COLO829 (cell line): Measurements from ENCODE around the gene GPATCH3.
"Not testable (repeated sequence)": the region's sequence is repeated elsewhere in the genome, so short reads cannot be mapped to it uniquely, and the experiment has no call there.

Source experiments
- DNase-seq: peaks from one replicate; pipeline ENCODE4 v3.0.0; 2012; ENCODE audit warnings: low spot score

The GPATCH3 gene

DNA sequence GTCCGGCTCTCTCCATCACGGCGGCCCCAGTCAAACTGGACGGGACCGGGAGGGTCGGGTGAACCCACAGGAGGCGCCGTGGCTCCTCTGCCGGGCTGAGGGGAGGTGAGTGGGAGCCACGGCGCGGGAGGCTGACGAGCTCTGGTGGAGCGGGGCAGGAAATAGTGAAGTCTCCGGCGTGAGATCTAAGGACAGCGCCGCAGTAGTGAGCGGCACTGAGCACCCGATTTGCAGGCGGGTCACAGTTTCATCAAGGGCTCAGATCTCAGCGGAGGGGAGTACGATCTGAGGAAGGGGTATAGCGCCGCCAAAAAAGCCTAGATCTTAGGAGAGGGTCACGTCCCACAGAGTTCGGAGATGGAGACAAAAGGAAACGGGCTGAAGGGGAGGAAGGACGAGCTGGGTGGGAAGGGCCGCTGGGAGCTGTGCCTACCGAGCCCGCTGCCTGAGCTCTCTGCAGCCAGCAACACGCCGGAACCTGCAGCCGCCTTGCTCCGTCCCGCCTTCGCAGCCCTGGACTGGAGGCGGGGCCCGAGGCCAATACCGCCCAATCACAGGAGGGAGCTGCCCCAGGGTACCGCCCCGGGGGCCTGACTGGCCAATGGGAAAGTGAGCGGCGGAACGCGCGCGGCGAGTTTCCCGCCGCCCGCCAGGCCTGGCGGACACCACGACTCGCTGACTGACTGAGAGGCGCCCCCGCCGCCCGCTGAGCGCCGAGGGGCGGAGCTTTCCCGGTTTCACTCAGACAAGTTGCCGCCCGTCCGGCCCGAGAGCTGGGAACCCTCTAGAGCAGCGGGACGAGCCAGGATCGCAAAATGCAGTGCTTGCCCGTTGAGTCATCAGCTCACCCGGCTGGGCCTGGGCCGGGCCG, 35.4 kb downstream of the GPATCH3 start:
- DNase-seq: peak; percentile 67

DNA sequence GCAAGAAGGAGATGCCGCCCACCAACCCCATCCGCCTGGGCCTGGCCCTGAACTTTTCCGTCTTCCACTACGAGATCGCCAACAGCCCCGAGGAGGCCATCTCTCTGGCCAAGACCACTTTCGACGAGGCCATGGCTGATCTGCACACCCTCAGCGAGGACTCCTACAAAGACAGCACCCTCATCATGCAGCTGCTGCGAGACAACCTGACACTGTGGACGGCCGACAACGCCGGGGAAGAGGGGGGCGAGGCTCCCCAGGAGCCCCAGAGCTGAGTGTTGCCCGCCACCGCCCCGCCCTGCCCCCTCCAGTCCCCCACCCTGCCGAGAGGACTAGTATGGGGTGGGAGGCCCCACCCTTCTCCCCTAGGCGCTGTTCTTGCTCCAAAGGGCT, 36.6 kb downstream of the GPATCH3 start:
- DNase-seq: no peak

DNA sequence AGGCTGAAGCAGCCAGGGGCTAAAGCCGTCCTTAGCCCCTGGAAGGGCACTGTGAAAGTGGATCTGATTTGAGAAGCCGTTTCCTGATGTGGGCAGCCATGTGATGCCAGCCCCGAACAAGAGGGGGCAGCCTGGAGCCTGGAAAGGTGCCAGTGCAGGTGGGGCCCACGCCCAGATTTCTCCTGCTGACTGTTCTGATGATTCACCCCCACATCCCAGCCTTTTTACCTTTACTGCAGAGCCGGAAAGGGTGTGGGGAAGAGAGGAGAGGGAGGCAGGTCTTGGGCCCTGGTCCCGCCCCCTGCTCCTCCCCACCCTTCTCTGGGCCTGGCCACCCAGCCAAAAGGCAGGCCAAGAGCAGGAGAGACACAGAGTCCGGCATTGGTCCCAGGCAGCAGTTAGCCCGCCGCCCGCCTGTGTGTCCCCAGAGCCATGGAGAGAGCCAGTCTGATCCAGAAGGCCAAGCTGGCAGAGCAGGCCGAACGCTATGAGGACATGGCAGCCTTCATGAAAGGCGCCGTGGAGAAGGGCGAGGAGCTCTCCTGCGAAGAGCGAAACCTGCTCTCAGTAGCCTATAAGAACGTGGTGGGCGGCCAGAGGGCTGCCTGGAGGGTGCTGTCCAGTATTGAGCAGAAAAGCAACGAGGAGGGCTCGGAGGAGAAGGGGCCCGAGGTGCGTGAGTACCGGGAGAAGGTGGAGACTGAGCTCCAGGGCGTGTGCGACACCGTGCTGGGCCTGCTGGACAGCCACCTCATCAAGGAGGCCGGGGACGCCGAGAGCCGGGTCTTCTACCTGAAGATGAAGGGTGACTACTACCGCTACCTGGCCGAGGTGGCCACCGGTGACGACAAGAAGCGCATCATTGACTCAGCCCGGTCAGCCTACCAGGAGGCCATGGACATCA, 37.2 kb downstream of the GPATCH3 start, which contains the start of gene SFN:
Gene SFN (plus strand): TSS at position 369 of the 904 bp plus-strand sequence. CDS start 64 bp downstream, at position 433.
- DNase-seq: no peak

DNA sequence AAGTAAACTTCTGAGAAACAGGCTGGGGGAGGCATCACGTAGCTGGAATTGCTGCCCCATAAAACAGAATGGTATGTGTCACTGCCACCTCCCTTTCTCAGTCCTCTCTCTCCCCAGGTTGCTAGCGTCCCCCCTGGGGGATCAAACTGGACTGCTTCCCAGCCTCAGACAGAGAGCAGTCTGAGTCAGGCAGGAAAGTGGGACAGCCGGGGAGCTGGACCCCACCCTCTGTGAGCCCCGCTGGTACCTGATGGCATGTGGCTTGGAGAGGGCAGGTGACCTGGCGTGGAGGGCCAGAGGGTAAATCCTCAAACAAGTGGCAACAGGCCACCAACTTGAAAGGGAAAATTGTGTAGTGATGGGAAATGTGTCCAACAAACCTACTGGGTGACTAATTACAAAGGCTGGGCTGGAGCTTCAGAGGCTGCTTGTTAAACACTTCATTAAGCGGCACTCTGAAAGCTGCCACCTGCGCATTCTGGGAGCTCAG, 38.3 kb downstream of the GPATCH3 start:
- no peak for DNase-seq

GRCh38 chr1:26861286-26861701, 39.0 kb downstream of the GPATCH3 start:
- no peak for DNase-seq

DNA sequence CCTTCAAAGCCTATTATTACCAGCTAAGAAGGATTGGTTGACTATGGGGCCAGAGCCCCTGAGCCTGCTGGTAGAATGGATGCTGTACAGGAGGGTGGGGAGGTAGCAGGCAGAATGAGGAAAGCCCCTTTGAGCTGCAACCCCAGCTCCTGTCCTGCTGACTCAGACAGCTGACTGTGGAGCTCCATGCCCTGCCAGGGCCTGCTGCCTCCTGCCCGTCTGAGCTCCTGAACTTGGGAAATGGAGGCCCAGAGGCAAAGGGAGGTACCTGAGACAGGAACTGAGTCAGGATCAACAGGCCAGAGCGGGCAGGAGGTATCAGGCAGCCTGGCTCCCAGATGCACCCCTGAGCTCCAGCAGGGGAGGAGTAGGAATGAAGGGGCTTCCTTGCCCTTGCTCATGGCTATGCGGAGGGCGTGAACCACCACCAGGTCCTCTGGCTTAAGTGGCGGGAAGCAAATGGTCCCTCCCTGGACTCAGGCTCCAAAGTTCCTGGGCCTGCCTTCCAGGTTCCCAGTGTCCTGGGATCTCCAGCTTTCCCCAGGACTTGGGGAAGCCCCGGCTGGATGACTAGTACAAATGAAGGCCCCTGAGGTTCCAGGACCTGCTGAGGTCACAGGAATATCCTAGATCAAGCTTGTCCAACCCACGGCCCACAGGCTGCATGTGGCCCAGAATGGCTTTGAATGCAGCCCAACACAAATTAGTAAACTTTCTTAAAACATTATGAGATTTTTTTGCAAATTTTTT, 41.2 kb downstream of the GPATCH3 start:
- DNase-seq: no peak

- no peak for DNase-seq
These were observed 42.1 kb downstream of the GPATCH3 start for GRCh38 chr1:26858160-26858559.

DNA sequence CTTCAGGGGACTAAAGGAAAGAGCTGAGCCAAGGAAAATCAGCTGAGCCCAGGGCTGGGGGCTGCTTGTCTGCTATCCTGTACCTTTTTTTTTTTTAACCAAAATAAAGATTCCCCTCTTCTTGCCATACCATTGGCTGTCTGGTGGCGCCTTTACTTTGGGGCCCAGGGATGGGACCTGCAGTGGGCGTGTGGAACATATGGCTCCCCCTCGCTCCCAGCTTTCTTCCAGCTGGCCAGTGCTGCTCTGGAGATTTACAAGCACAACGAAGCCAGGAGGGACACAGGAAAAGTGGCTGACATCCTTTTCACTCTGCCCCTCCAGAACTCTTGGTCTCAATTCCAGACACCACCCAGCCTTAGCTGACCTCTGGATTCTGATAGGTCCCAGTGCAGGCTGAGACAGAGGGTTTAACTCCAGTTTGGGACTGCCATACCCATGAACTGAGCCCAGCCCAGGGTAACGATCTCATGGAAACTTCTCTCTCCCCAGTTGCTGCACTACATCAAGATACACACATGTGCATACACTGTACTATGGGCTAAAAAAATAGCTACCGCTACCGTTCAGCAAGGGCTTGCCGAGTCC, 42.7 kb downstream of the GPATCH3 start:
- no peak for DNase-seq

DNA sequence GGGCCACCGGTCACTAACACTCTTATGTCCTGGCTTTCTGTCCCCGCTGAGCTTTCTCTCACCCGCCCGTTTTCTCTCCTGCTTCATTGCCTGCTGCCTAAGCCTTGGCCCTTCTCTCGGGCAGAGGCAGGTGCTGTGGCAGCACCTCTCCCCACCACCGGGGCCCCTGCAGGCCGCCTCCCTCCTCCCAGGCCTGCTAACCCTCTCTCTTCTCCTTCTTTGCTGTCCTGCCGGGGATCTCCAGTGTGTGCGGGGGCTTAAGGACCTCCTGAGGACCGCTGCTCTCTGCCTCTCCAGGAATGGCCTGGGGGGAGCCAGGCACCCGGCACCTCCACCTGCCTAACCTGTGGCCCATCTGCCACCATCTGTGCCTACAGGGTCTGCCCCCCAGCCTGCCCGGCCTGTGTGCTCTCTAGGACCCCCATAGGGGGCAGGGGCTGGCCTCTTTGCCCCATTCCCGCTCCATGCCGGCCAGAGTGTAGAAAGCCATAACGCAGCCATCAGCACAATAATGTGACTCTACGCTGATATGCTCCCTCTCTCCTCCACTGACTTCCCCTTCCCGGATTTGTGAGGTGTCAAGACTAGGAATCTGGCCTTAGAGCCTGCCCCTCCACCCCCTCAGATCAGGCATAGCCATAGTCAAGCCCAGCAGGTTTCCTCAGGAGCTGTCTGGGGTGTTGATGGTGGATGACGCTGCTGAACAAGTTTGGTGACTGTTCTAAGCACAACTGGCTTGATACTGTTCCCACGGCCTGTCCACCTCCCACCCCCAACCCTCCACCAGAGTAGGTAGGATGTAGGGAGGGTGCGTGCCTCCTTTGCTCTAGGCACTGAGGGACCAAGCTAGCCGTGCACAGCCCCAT, 43.4 kb downstream of the GPATCH3 start:
- DNase-seq: no peak

DNA sequence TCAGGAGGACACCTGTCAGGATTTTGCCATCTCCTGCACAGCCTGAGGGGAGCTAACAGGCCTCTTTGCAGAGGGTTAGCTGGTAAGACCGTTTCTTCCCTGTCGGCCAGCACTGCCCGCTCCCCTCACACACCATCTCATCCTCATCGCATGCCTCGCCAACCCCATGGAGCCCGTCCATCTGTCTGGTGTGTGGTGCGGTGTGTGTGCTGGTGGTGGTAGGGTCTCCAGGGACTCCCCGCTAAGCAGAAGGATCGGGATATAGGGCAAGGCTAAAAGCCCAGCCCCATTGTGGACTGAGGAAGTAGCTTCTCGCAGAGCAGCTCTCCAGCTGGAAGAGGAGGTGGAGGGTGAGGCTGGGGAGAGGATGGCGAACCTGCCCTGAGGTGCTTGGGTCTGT, 44.1 kb downstream of the GPATCH3 start:
- no peak for DNase-seq

- DNase-seq: no peak
These were observed 44.6 kb downstream of the GPATCH3 start for GRCh38 chr1:26855636-26856035.

- no peak for DNase-seq
These were observed 45.4 kb downstream of the GPATCH3 start for GRCh38 chr1:26854906-26855305.

- no peak for DNase-seq
These were observed 46.7 kb downstream of the GPATCH3 start for GRCh38 chr1:26853600-26853999.

DNA sequence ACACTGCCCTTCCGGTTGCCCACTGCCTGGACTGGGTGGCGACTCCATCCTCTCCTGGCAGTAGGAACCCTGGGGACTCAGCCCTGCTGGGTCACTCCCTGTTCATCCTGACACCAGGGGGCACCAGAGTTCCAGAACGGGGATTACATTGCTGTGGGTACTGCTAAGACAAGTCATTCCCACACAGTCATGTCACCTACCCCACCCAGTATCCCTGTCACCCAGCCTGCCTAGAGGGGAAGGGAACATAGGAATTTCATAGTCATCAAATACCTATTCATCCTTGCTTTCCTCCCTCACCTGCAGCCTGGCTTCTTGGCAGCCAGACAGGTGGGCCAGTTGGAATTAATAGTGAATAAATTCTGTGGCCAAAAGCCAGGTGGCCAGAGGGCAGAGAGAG, 47.1 kb downstream of the GPATCH3 start:
- DNase-seq: peak; percentile 86

GRCh38 chr1:26852701-26853100, 47.6 kb downstream of the GPATCH3 start:
- DNase-seq: no peak

DNA sequence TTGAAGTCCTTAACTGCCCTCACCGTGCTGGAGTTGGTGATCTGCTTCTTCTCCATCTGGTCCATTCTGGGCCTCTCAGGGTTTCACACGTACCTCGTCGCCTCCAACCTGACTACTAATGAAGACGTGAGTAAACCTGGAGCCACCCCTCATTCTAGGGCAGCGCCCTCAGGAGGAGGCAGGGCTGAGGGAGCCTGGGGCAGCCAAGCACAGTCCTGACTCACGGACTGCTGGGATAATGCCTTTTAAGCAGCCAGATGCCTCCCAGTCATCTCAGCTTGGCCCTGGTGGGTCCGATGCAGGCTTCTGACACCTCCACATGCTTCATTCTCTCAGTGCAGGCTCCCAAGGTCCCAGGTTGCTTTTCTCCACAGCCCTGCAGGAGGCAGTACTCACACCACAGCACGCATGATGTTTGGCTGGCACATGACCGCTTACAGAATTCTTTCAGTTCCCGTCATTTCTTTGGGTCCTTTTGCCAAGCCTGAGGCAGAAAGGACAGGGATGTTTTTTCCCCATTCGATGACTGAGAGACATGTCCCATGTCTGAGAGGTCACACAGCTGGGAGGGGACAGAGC, 49.1 kb downstream of the GPATCH3 start:
- no peak for DNase-seq

- peak; percentile 61 for DNase-seq
These were observed 51.1 kb downstream of the GPATCH3 start for GRCh38 chr1:26848941-26849774.

GRCh38 chr1:26848499-26848898, 51.8 kb downstream of the GPATCH3 start:
- no peak for DNase-seq

GRCh38 chr1:26847826-26848225, 52.4 kb downstream of the GPATCH3 start:
- not testable (repeated sequence) for DNase-seq
